Prostate gland (tissue), 2 donors: Measurements from ENCODE around the gene FLNC.

ENCODE experiments used
- POLR2AphosphoS5 ChIP-seq: sonication (generic); formaldehyde crosslinking; IDR thresholded peaks from one replicate; pipeline ENCODE4 v1.6.1; 2017; ENCODE audit warnings: antibody characterized with exemption
- TF ChIP-seq, protein P1 (sequence below), 4 experiments: fragments of 200-600 bp in 2 of 4; fragments of 450-650 bp in 2 of 4; sonication (generic) in 2 of 4; IDR thresholded peaks; 1 replicate in 3 of 4; 2 replicates in 1 of 4; pipeline ENCODE4 v1.5.1; 2016 to 2019; ENCODE audit warnings: antibody characterized with exemption in 4 of 4, mild to moderate bottlenecking in 2 of 4, moderate library complexity in 2 of 4

DNA sequence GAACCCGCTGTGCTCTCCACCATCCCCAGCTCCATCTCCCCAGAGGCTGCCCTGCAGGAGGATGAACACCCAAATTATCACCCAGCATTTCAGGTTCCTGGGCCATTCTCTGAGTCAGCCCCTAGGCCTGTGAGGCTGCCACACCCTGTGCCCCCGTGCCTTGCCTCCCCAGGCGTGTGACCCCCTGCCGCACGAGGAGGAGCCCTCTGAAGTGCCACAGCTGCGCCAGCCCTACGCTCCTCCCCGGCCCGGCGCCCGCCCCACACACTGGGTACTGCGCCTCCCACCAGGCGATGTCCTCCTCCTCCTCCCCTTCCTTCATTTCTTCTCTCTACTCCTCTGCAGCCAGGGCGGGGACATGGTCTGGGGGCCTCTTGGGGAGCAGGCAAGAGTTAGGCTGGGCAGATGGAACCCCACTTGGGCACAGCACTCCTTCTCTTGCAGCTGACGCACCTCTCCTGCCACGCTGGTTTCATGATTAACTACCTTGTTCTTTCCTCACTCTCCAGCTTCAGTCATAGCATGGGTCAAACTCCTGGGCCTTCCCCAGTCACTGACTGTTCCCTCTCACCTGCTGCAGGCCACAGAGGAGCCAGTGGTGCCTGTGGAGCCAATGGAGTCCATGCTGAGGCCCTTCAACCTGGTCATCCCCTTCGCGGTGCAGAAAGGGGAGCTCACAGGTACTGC lies 19.7 kb downstream of the FLNC start:
- TF ChIP-seq, protein P1, sequence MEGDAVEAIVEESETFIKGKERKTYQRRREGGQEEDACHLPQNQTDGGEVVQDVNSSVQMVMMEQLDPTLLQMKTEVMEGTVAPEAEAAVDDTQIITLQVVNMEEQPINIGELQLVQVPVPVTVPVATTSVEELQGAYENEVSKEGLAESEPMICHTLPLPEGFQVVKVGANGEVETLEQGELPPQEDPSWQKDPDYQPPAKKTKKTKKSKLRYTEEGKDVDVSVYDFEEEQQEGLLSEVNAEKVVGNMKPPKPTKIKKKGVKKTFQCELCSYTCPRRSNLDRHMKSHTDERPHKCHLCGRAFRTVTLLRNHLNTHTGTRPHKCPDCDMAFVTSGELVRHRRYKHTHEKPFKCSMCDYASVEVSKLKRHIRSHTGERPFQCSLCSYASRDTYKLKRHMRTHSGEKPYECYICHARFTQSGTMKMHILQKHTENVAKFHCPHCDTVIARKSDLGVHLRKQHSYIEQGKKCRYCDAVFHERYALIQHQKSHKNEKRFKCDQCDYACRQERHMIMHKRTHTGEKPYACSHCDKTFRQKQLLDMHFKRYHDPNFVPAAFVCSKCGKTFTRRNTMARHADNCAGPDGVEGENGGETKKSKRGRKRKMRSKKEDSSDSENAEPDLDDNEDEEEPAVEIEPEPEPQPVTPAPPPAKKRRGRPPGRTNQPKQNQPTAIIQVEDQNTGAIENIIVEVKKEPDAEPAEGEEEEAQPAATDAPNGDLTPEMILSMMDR (IDR thresholded peaks at IDR 0.05) = no peak
- TF ChIP-seq POLR2AphosphoS5 = no peak
